NCI-H2196 (cell line): Measurements from ENCODE around the gene INTS6L.
"Not testable (repeated sequence)": the region's sequence is repeated elsewhere in the genome, so short reads cannot be mapped to it uniquely, and the experiment has no call there.

Experiments
- DNase-seq: peaks from one replicate; lab custom pipeline; 2025; ENCODE audit not compliant: unreplicated experiment; lab: John Stamatoyannopoulos, UW

The INTS6L gene

DNA sequence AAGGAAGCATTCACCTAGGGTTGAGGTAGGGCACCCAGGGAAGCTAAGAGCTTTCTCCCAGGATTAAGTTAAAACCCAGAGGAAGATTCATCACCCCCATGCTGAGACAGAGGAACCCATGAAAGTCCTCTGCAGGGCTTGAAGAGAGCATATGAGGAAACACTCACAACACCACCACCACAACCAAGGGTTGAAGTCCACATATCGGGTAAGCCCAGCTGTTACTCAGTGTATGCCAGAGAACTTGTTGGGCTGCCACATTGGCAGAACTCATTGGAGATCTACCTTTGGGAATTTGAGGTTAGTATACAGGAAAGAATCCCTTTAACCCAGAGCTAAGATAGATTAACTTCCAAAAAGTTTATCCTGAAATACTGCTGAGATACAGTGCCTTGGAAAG lies 75.1 kb downstream of the INTS6L start:
- DNase-seq, result no peak

DNA sequence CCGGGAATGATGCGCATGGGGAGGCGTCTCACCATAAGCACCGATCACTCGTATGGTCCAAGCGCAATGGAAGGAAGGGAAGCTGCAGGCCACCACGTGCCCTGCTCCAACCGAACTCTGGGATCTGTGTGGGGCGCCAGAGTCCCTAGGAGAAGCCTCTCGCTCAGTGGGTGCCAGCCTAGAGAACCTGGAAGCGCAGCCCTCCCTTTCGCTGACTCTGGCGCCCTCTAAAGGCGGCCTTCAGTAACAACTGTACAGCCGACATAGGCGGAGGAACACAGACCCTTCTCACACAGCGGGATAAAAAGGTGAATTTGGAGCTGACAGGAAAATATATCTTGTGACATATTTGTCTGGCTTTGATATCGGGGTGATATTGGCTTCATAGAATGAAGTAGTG lies 76.0 kb downstream of the INTS6L start:
- DNase-seq, result peak; percentile 2

DNA sequence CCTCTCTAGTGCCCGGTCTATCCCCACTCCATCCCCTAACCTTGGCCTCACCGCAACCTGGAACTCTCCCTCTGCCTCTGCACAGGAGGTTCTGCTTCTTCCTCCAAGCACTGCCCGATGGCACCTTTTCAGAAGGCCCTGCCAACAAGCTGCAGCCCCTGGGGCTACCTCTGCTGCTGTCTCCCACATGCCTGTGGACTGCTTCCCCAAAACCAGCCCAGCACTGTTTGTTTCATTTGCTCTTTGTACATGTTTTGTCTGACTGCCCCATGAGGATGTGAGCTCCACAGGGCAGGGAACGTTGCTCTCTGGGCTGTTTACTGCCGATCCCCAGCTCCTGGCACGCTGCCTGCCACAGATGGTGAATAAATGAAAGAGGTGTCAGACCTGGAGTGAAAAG lies 85.4 kb downstream of the INTS6L start:
- no peak for DNase-seq

DNA sequence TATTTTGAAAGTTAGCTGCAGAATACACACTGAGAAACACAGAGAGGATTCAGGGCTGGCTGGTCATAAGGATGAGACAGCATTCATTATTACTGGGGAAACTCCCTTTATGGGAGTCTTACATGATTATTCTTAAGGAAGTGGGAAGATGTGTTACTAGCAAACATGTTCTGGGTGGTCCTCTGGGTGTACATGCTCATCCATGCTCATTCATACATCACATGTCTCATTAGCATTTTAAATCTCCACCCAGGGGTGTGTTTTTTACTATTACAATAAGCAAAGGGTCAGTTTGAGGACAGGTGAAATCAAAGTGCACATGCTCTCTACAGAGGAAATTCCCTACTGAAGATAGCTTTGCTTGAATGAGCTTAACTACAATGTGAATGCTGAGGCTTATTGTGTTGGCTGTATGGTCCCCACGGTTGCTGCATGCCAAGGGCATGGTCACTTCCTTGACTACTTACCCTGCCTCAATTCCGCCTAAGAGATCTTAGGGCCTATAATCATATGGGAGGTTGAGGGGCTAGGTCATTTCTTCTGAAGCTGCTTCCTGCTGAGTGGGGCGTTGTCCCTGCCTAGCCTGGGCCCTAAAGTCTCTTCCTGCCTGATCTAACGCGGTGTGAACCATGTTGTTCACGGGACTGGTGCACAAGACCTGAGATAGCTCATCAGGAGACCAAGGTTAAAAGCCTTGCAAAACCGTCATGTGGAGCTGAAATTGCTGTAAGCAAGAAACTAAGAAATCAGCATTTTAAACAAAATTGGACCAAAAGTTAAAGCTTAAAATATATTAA lies 104.1 kb downstream of the INTS6L start:
- DNase-seq, result not testable (repeated sequence)

DNA sequence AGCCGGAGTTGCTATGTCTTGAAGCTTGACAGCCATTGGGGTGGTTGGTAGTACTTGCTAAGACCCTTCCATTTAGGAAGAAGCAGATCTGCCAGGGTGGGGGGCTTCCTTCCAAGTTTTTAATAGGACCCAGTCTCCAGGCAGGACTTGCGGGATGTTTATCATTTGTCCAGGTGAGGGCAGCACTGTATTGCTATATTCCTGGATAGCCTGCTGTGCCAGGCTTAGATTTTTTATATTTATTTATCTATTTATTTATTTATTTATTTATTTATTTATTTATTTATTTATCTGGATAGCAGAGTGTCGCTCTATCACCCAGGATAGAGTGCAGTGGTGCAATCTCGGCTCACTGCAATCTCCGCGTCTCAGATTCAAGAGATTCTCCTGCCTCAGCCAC lies 105.5 kb downstream of the INTS6L start:
- no peak for DNase-seq

DNA sequence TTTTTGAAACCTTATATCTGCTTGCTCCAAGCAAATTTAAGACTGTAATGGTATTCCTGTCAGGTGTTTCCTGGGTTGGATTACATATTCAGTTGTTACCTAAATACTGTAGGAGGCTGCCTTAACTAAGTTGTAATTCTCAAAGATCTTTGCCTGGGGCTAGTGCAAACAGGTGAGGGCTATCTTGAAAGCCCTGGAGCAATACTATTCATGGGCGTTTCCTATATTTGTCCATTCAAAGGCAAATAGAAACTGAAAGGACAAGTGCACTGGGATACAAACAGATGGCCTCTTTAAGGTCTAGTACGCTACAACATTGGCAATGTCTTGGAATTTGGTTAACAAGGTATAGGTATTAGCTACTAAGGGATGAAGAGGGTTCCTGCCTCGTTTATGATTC lies 108.9 kb downstream of the INTS6L start:
- no peak for DNase-seq
